K562 (cell line): Measurements from ENCODE around the gene DOLPP1. TPM values are rescaled to one million over a fixed set of nuclear protein-coding genes. Genes with fewer than 3 reads are reported as not detected.

Experiments used
- ATAC-seq: fragments of 200-7000 bp; cut with Tn5 transposase; 3 replicates; pipeline ENCODE4 v1.9.1; 2020; ENCODE audit warnings: moderate library complexity
- BruUV-seq: library from RNA; stranded (reverse); fragments of 400-500 nt; replicated peaks from 2 replicates; lab custom pipeline; 2021; lab: Mats Ljungman, UMichigan
- CTCF ChIA-PET: fragments of 300-600 bp; formaldehyde crosslinking; extraction: SDS; loops from one replicate; lab custom pipeline; 2021; ENCODE audit warnings: low intra/inter-chr PET ratio; lab: Yijun Ruan, JAX
- POLR2A ChIA-PET: fragments of 300-600, 350-650 bp; sonication (Branson Sonifier 250); formaldehyde crosslinking; extraction: SDS; loops from one replicate; lab custom pipeline; 2021; ENCODE audit warnings: antibody characterized with exemption, inconsistent platforms; lab: Yijun Ruan, JAX
- DNase-seq, 4 experiments: peaks; one replicate each; pipeline versions ENCODE4 v3.0.0 to v3.0.0-alpha.2; 2011 to 2018; ENCODE audit warnings: low spot score in 3 of 4, mixed read lengths in 3 of 4; ENCODE audit errors: extremely low read depth in 1 of 4
- FAIRE-seq: peaks from 2 replicates; lab custom pipeline; 2011; peaks lifted over from hg19 to GRCh38; lab: Jason Lieb, UNC
- H2AFZ ChIP-seq: 2 replicates; pipeline ENCODE4 v1.6.0; 2011; ENCODE audit warnings: low read depth, low read length, control low read depth, inconsistent platforms
- H3K27ac ChIP-seq: fragments of 200-600 bp; 3 replicates; pipeline ENCODE4 v1.8.0; 2011; ENCODE audit warnings: low read depth, mild to moderate bottlenecking, control low read depth, inconsistent platforms, low read length, moderate library complexity, mixed read lengths; ENCODE audit errors: extremely low read depth
- H3K27me3 ChIP-seq, 2 experiments: fragments of 300-600 bp in 1 of 2; 2 replicates in 1 of 2; 3 replicates in 1 of 2; pipeline versions ENCODE4 v1.6.0 to v1.8.0; 2011; ENCODE audit warnings: inconsistent platforms in 2 of 2, low read length in 2 of 2, mild to moderate bottlenecking in 1 of 2, mixed read lengths in 1 of 2, moderate library complexity in 1 of 2; ENCODE audit not compliant: control insufficient read depth in 2 of 2, insufficient read depth in 2 of 2
- H3K36me3 ChIP-seq: fragments of 300-600 bp; 3 replicates; pipeline ENCODE4 v1.8.0; 2011; ENCODE audit warnings: mild to moderate bottlenecking, low read length, inconsistent platforms; ENCODE audit not compliant: control insufficient read depth, insufficient read depth
- H3K4me1 ChIP-seq, 2 experiments: fragments of 200-600 bp in 1 of 2; replicated peaks in 1 of 2; 2 replicates in 1 of 2; 3 replicates in 1 of 2; pipeline versions ENCODE4 v1.5.1 to v1.8.0; 2011; ENCODE audit warnings: inconsistent platforms in 2 of 2, low read length in 2 of 2, mild to moderate bottlenecking in 1 of 2, mixed read lengths in 1 of 2, moderate library complexity in 1 of 2; ENCODE audit not compliant: control insufficient read depth in 2 of 2, insufficient read depth in 2 of 2
- H3K4me2 ChIP-seq: 2 replicates; pipeline ENCODE4 v1.6.1; 2011; ENCODE audit warnings: low read length, control low read depth, inconsistent platforms, mixed read lengths; ENCODE audit not compliant: insufficient read depth
- H3K4me3 ChIP-seq: fragments of 200-600 bp; sonication (generic), shearing (Covaris generic); 2 replicates; pipeline ENCODE4 v1.5.1; 2016; ENCODE audit warnings: control low read depth, inconsistent platforms
- H3K79me2 ChIP-seq: fragments of 200-600 bp; 3 replicates; pipeline ENCODE4 v1.8.0; 2011; ENCODE audit warnings: low read length, inconsistent platforms; ENCODE audit not compliant: control insufficient read depth, insufficient read depth
- H3K9ac ChIP-seq, 2 experiments: 2 replicates each; pipeline versions ENCODE4 v1.6.0 to v1.6.1; 2011; ENCODE audit warnings: low read depth in 2 of 2, low read length in 2 of 2, control low read depth in 1 of 2, inconsistent platforms in 1 of 2, mild to moderate bottlenecking in 1 of 2, mixed read lengths in 1 of 2; ENCODE audit not compliant: insufficient read depth in 1 of 2
- H3K9me1 ChIP-seq: one replicate; pipeline ENCODE4 v1.6.0; 2011; ENCODE audit warnings: inconsistent platforms, mild to moderate bottlenecking, low read length, moderate library complexity; ENCODE audit not compliant: control insufficient read depth, insufficient read depth
- H3K9me3 ChIP-seq: replicated peaks from 2 replicates; pipeline ENCODE4 v1.5.1; 2011; ENCODE audit warnings: low read depth, low read length, inconsistent platforms; ENCODE audit not compliant: control insufficient read depth, insufficient read depth
- H4K20me1 ChIP-seq: replicated peaks from 2 replicates; pipeline ENCODE4 v1.6.1; 2011; ENCODE audit warnings: low read length, inconsistent platforms, mixed read lengths; ENCODE audit not compliant: control insufficient read depth, insufficient read depth
- CBX5 ChIP-seq: IDR thresholded peaks from 2 replicates; pipeline ENCODE4 v1.6.1; 2014; ENCODE audit warnings: low read depth, borderline replicate concordance
- CLOCK ChIP-seq: fragments of 250-450 bp; sonication (Bioruptor Pico); IDR thresholded peaks from 2 replicates; pipeline ENCODE4 v1.4.0; 2020; ENCODE audit warnings: mild to moderate bottlenecking, moderate library complexity, borderline replicate concordance
- E2F3 ChIP-seq: fragments of 250-450 bp; sonication (Bioruptor Pico); IDR thresholded peaks from 2 replicates; pipeline ENCODE4 v1.4.0; 2020; ENCODE audit warnings: mild to moderate bottlenecking
- E2F6 ChIP-seq, 2 experiments: IDR thresholded peaks; 2 replicates each; pipeline ENCODE4 v1.6.1; 2011; ENCODE audit warnings: borderline replicate concordance in 1 of 2, control low read depth in 1 of 2, low read depth in 1 of 2, low read length in 1 of 2, mild to moderate bottlenecking in 1 of 2, mixed read lengths in 1 of 2, moderate library complexity in 1 of 2; ENCODE audit not compliant: insufficient read depth in 1 of 2, insufficient read length in 1 of 2, poor library complexity in 1 of 2, severe bottlenecking in 1 of 2; ENCODE audit errors: extremely low read depth in 1 of 2
- ERF ChIP-seq: fragments of 450-650 bp; formaldehyde crosslinking; IDR thresholded peaks from 2 replicates; pipeline ENCODE4 v1.4.0; 2020; ENCODE audit warnings: mild to moderate bottlenecking, mixed read lengths
- NCOR1 ChIP-seq: fragments of 450-650 bp; IDR thresholded peaks from 2 replicates; pipeline ENCODE4 v1.6.1; 2016; ENCODE audit warnings: mild to moderate bottlenecking, moderate library complexity
- NFIC ChIP-seq: fragments of 450-650 bp; IDR thresholded peaks from 2 replicates; pipeline ENCODE4 v1.6.1; 2017; ENCODE audit warnings: mild to moderate bottlenecking, inconsistent platforms
- TRIM24 ChIP-seq, 2 experiments: fragments of 450-650 bp; IDR thresholded peaks; 2 replicates each; pipeline ENCODE4 v1.6.1; 2016
- TSHZ1 ChIP-seq: fragments of 250-450 bp; sonication (Bioruptor Pico); IDR thresholded peaks from 2 replicates; pipeline ENCODE4 v1.4.0; 2020; ENCODE audit warnings: mild to moderate bottlenecking, moderate library complexity
- ZNF398 ChIP-seq: fragments of 250-450 bp; sonication (Bioruptor Pico); IDR thresholded peaks from 2 replicates; pipeline ENCODE4 v1.8.0; 2021; ENCODE audit warnings: moderate library complexity, mild to moderate bottlenecking, inconsistent platforms
- ZNF512 ChIP-seq: IDR thresholded peaks from 2 replicates; pipeline ENCODE4 v1.6.1; 2016; ENCODE audit warnings: missing genetic modification characterization, missing compliant biosample characterization
- WGBS: fragments of 100-300 bp; shearing (Covaris generic); methylation state at CpG from one replicate; pipeline ENCODE4 v1.1.6; 2016; ENCODE audit warnings: low coverage, mixed read lengths; ENCODE audit not compliant: insufficient coverage; ENCODE audit errors: missing lambda C conversion rate; 5-methylcytosine and 5-hydroxymethylcytosine counted together
- in situ Hi-C: fragments of 300-500 bp; cut with MboI; formaldehyde crosslinking; loops from 4 replicates; pipeline ENCODE4 v1.15.0; 2018; ENCODE audit warnings: inconsistent platforms, mixed read lengths
- intact Hi-C: fragments of 100-400 bp; cut with micrococcal nuclease; formaldehyde crosslinking; loops from 2 replicates; pipeline ENCODE4 v1.14.2; 2022
- polyA plus RNA-seq, 8 experiments: library from polyadenylated mRNA; depleted of rRNA in 4 of 8; stranded (reverse) in 5 of 8; unstranded in 3 of 8; fragments of >200 nt; fragmentation: Nextera tagmentation in 2 of 8; fragmentation: Illumina TruSeq in 1 of 8; extraction: Ambion mirVana in 2 of 8; extraction: Trizol in 1 of 8; gene quantifications; 2 replicates each; pipeline versions ENCODE4 v1.2.1 to v1.2.3, GENCODE V29; 2011 to 2014; ENCODE audit warnings: inconsistent platforms in 1 of 8, missing spikeins in 1 of 8
- total RNA-seq, 7 experiments: library from RNA; depleted of rRNA in 6 of 7; stranded (reverse); fragments of >200 nt in 6 of 7; fragmentation: Illumina TruSeq in 2 of 7; extraction: Trizol in 2 of 7; gene quantifications; 2 replicates each; pipeline versions ENCODE4 v1.2.1 to v1.2.3, GENCODE V29; 2011 to 2021; ENCODE audit warnings: low replicate concordance in 1 of 7

DOLPP1 gene
- total and polyA plus RNA-seq, 9 of the 15 experiments (the other 6 are each of a cell fraction or from before 2014, with no cell fraction given), result 3.0 to 39.8 (median 30.5) TPM

GRCh38 chr9:129101279-129101678 is 20.4 kb downstream of the DOLPP1 start:
- ChIA-PET CTCF (no interaction called here), POLR2A (interaction anchor here (0.6 to 1.4 kb wide), 5 partner anchors 9 to 1213 kb away, joined by 3 to 4 read pairs (median 3); partner anchors contain the start of genes CRAT and DOLPP1)
- Histone ChIP-seq H3K79me2 (no peaks in the 10 kb centered on the region), H4K20me1 (no peaks in the 10 kb centered on the region), H3K27ac (no peak overlapping the region), H3K36me3 (no peaks in the 10 kb centered on the region), H2AFZ (no peak overlapping the region), H3K27me3 (no peaks in the 10 kb centered on the region), H3K4me3 (no peak overlapping the region), H3K4me1 (peaks cover 14 to 34% of the 10 kb centered on the region in 2 experiments), H3K9ac (no peak overlapping the region), H3K4me2 (no peak overlapping the region), H3K9me3 (no peaks in the 10 kb centered on the region), H3K9me1 (peaks cover 3% of the 10 kb centered on the region)
- ATAC-seq, result no peak
- BruUV-seq, result no TSS peak
- no peak for FAIRE-seq
- intact Hi-C loops (no loop called here), in situ Hi-C loops (no loop called here)
- DNase-seq, result no peak
- WGBS, result 79% methylated on average over 7 of the region's 7 CpGs
- TF ChIP-seq NFIC (no peak), NCOR1 (no peak), CBX5 (no peak), E2F6 (IDR thresholded peaks at IDR 0.05; ENCODE audit: borderline replicate concordance in 1 of 2, extremely low read depth in 1 of 2, insufficient read depth in 1 of 2, insufficient read length in 1 of 2, low read depth in 1 of 2, low read length in 1 of 2, poor library complexity in 1 of 2, severe bottlenecking in 1 of 2) (no peak), E2F3 (CRISPR knock-in tag) (no peak), TSHZ1 (CRISPR knock-in tag) (no peak), TRIM24 (IDR thresholded peaks at IDR 0.05) (no peak), ZNF398 (no peak), ERF (no peak), ZNF512 (tag) (no peak), CLOCK (no peak)
